ENCODE results near the gene ANXA1.

- TF ChIP-seq POLR2A (IDR thresholded peaks at IDR 0.05) (no peak), CTCF (IDR thresholded peaks at IDR 0.05) (no peak), EP300 (IDR thresholded peaks at IDR 0.05) (no peak)
Measured at GRCh38 chr9:73149371-73150067, 2.1 kb upstream of the ANXA1 start.

All from stomach (tissue), 4 donors.